Measurements from ENCODE around the gene CAPRIN2. TPM values are rescaled to one million over a fixed set of nuclear protein-coding genes. Genes with fewer than 3 reads are reported as not detected.

Gene CAPRIN2
- total and polyA plus RNA-seq, 2 of the 8 experiments (the other 6 are each of a cell fraction or from before 2014, with no cell fraction given): 24.8 to 52.0 TPM

- TF ChIP-seq BCL11A (IDR thresholded peaks at IDR 0.05; ENCODE audit: low read depth in 2 of 2, low read length in 2 of 2) (no peak), CBX8 (IDR thresholded peaks at IDR 0.05; ENCODE audit: borderline replicate concordance, low read depth, low read length) (no peak), TEAD4 (IDR thresholded peaks at IDR 0.05; ENCODE audit: low read depth, low read length) (no peak), SRF (IDR thresholded peaks at IDR 0.05; ENCODE audit: low read depth, low read length) (no peak)
Measured at GRCh38 chr12:30753233-30753632, 1.5 kb downstream of the CAPRIN2 start (continued).

Data from H1 (cell line).